Muscle of leg (tissue), 11 donors: ENCODE data around the gene FAM171A1. TPM values are rescaled to one million over a fixed set of nuclear protein-coding genes. Genes with fewer than 3 reads are reported as not detected.
"Not testable (repeated sequence)": the region's sequence is repeated elsewhere in the genome, so short reads cannot be mapped to it uniquely, and the experiment has no call there.

ENCODE experiments used
- DNase-seq: peaks from one replicate; pipeline ENCODE4 v3.0.0; 2013
- H3K27ac ChIP-seq: one replicate; pipeline ENCODE4 v1.5.1; 2013; ENCODE audit warnings: mild to moderate bottlenecking, low read length, control low read depth
- H3K27me3 ChIP-seq: one replicate; pipeline ENCODE4 v1.6.1; 2013; ENCODE audit warnings: low read length; ENCODE audit not compliant: control insufficient read depth, insufficient read depth
- H3K36me3 ChIP-seq: one replicate; pipeline ENCODE4 v1.6.1; 2013; ENCODE audit warnings: low read length; ENCODE audit not compliant: control insufficient read depth, insufficient read depth
- H3K4me1 ChIP-seq: one replicate; pipeline ENCODE4 v1.6.1; 2013; ENCODE audit warnings: low read length; ENCODE audit not compliant: control insufficient read depth, insufficient read depth
- H3K4me3 ChIP-seq: one replicate; pipeline ENCODE4 v1.5.1; 2013; ENCODE audit warnings: low read length, control low read depth
- H3K9me3 ChIP-seq: replicated peaks from 2 replicates; pipeline ENCODE4 v1.6.1; 2013; ENCODE audit warnings: low read depth, low read length; ENCODE audit not compliant: control insufficient read depth
- WGBS: methylation state at CpG from one replicate; pipeline ENCODE4 v1.1.5; 2013; ENCODE audit warnings: missing lambda C conversion rate; ENCODE audit not compliant: insufficient coverage; 5-methylcytosine and 5-hydroxymethylcytosine counted together
- polyA plus RNA-seq, 8 donors: library from polyadenylated mRNA; unstranded; fragments of 120-200 nt; gene quantifications; one replicate each; pipeline versions ENCODE4 v1.2.1 to v1.2.3, GENCODE V29; 2013; ENCODE audit warnings: inconsistent platforms in 1 of 8, low replicate concordance in 1 of 8; ENCODE audit not compliant: insufficient read length in 8 of 8, insufficient read depth in 1 of 8
- total RNA-seq: library from RNA; stranded (reverse); fragments of 120-200 nt; gene quantifications from one replicate; pipeline ENCODE4 v1.2.4, GENCODE V29; 2013

The FAM171A1 gene
- total and polyA plus RNA-seq, 9 donors = 19.6 to 50.9 (median 35.3) TPM

DNA sequence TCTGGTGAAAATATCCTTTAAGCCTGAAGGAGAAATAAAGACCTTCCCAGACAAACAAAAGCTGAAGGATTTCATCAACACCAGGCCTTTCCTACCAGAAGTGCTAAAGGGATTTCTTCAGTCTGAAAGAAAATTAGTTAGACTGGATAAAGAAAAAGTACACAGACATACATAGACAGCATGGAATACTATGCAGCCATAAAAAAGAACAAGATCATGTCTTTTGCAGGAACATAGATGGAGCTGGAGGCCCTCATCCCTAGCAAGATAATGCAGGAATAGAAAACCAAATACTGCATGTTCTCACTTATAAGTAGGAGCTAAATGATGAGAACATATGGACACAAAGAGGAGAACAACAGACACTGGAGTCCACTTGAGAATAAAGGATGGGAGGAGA lies 29.4 kb upstream of the FAM171A1 start:
- H3K9me3 ChIP-seq, DNase-seq, H3K4me3 ChIP-seq, H3K27me3 ChIP-seq, H3K4me1 ChIP-seq, H3K36me3 ChIP-seq, H3K27ac ChIP-seq: not testable (repeated sequence)

GRCh38 chr10:15399060-15399661 lies 28.1 kb upstream of the FAM171A1 start:
- H3K27me3 ChIP-seq = no peaks in the 10 kb centered on the region
- 57% methylated on average over 1 of the region's 1 CpG for WGBS
- H3K4me3 ChIP-seq = no peak overlapping the region
- no peaks in the 10 kb centered on the region for H3K36me3 ChIP-seq
- H3K27ac ChIP-seq = no peak overlapping the region
- DNase-seq = no peak
- no peaks in the 10 kb centered on the region for H3K4me1 ChIP-seq
- H3K9me3 ChIP-seq = no peaks in the 10 kb centered on the region

DNA sequence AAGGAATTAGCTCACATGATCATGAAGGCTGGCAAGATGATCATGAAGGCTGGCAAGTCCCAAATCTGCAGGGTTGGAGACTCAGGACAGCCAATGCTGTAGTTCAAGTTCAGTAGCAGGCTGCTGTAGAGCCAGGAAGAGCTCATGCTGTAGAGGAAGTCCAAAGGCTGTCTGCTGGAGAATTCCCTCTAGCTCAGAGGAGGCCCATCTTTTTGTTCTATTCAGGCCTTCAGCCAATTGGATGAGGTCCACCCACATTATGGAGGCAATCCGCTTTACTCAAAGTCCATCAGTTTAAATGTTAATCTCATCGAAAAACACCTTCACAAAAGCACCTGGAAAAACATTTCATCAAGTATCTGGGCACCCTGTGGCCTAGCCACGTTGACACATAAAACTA lies 24.8 kb upstream of the FAM171A1 start:
- no peaks in the 10 kb centered on the region for H3K9me3 ChIP-seq
- peak; percentile 83 for DNase-seq
- H3K27me3 ChIP-seq = peaks cover 2% of the 10 kb centered on the region
- H3K27ac ChIP-seq = no peak overlapping the region
- H3K36me3 ChIP-seq = no peaks in the 10 kb centered on the region
- WGBS = 17% methylated on average over 1 of the region's 3 CpGs
- no peaks in the 10 kb centered on the region for H3K4me1 ChIP-seq
- no peak overlapping the region for H3K4me3 ChIP-seq

- 50% methylated on average over 1 of the region's 4 CpGs for WGBS
- peak overlapping the region; percentile 4 for H3K27ac ChIP-seq
- DNase-seq = peak; percentile 94
- H3K4me1 ChIP-seq = no peaks in the 10 kb centered on the region
- no peaks in the 10 kb centered on the region for H3K9me3 ChIP-seq
- H3K36me3 ChIP-seq = no peaks in the 10 kb centered on the region
- peaks cover 2% of the 10 kb centered on the region for H3K27me3 ChIP-seq
- no peak overlapping the region for H3K4me3 ChIP-seq
Measured at GRCh38 chr10:15393139-15393825, 22.2 kb upstream of the FAM171A1 start.

DNA sequence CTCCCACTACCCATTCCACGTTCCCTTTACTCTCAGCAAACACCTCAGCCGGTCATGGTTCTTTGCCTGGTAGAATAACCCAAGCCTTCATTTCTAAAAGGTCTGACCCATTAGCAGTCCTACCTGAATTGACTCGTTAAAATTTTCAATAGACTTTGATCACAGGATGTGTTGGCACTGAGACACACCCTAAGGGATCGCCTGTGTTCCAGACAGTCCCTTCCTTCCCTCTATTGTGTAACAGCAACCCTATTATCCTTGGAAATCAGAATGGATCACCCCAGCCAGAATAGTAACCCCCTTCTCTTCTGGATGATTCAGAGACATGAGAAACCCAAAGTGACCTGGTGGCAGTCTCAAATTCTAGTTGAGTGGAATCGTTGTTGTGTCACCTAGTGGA lies 20.4 kb upstream of the FAM171A1 start:
- H3K4me1 ChIP-seq = peaks cover 7% of the 10 kb centered on the region
- WGBS = 84% methylated on average over 5 of the region's 5 CpGs

DNA sequence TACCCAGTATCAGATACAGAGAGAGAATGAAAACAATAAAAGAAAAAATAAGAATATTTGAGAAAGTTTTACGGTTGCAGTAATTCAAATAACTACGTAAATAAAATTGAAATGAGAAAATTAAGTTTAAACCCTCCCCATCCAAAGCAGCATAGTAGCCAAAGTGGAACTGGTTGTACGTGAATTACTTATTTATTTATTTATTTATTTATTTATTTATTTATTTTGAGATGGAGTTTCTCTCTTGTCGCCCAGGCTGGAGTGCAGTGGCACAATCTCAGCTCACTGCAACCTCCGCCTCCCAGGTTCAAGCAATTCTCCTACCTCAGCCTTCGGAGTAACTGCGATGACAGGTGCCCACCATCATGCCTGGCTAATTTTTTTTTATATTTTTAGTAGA lies 17.1 kb upstream of the FAM171A1 start:
- H3K4me3 ChIP-seq, H3K27ac ChIP-seq, H3K4me1 ChIP-seq, DNase-seq, H3K9me3 ChIP-seq, H3K27me3 ChIP-seq, H3K36me3 ChIP-seq: not testable (repeated sequence)
- WGBS = no CpG with 5 or more reads among the region's 7 CpGs

More for the DNA sequence above, 20.4 kb upstream of the FAM171A1 start:
- no peak overlapping the region for H3K4me3 ChIP-seq
- H3K36me3 ChIP-seq = no peaks in the 10 kb centered on the region
- no peak for DNase-seq
- H3K27me3 ChIP-seq = peaks cover 2% of the 10 kb centered on the region
- H3K9me3 ChIP-seq = no peaks in the 10 kb centered on the region
- no peak overlapping the region for H3K27ac ChIP-seq

GRCh38 chr10:15387021-15387420 lies 15.9 kb upstream of the FAM171A1 start:
- no peak overlapping the region for H3K4me3 ChIP-seq
- WGBS = 50% methylated on average over 1 of the region's 5 CpGs
- no peak for DNase-seq
- H3K9me3 ChIP-seq = no peaks in the 10 kb centered on the region
- peaks cover 9% of the 10 kb centered on the region for H3K4me1 ChIP-seq
- H3K27me3 ChIP-seq = peaks cover 5% of the 10 kb centered on the region
- no peak overlapping the region for H3K27ac ChIP-seq
- no peaks in the 10 kb centered on the region for H3K36me3 ChIP-seq

DNA sequence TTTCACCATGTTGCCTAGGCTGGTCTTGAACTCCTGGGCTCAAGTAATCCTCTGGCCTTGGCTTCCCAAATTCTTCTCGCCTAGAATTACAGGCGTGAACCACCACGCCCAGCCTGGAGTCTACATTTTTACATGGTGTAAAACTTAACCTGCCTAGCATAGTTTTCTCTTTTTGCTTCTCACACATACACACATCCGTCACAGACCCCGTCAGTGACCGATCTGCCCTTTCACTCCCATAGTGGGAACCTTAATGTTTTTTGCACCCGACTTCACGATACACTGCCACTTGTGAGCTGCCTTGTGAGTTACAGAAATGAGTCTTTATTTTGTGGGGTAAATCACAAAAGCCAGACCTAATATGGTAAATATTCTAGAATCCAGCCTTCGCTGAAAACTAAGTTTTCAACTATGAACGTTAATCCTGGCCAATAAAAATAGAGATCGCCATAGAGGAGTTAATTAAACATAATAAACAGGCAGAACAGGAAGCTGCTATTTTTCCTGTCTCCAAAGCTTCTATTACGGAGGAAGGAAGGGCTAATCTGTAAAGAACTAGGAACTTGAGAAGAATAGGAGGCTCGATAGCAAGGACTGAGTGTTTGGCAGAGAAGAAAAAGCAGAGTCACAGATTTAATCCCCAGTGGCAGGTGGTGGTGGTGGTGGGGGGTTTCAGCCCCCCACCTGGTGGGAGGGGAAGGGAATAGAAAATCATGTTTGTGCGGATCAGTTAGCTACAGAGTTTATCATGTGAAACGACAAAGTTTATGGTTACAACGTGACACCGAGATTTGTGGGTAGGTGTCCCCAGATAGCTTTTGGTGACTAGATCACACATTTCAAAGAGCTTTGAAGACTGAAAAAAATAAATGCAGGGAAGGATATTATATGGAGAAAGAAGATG lies 14.7 kb upstream of the FAM171A1 start:
- Histone ChIP-seq H3K27me3 (peaks cover 5% of the 10 kb centered on the region), H3K36me3 (no peaks in the 10 kb centered on the region), H3K4me3 (no peak overlapping the region), H3K9me3 (no peaks in the 10 kb centered on the region), H3K27ac (no peak overlapping the region), H3K4me1 (peaks cover 9% of the 10 kb centered on the region)
- DNase-seq = no peak
- 60% methylated on average over 8 of the region's 17 CpGs for WGBS

DNA sequence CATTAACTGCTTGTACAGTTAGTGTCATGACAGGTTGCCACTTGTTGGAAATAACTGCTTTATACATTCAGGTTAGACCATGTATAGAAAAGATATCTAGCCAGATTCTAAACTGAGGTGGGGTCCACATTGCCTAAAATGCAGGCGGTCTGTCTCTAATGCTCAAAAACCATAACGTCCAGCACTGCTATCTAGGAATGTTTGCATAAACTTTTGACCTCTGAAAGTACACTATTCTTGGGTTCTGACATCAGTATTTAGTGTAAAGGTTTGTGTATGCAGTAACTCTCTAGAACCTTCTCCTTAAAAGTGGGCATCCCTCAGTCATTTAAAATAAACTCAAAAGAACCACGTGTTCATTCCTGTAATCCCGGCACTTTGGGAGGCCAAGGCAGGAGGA lies 10.3 kb upstream of the FAM171A1 start:
- H3K4me1 ChIP-seq = peaks cover 2% of the 10 kb centered on the region
- no CpG with 5 or more reads among the region's 4 CpGs for WGBS
- DNase-seq = no peak

DNA sequence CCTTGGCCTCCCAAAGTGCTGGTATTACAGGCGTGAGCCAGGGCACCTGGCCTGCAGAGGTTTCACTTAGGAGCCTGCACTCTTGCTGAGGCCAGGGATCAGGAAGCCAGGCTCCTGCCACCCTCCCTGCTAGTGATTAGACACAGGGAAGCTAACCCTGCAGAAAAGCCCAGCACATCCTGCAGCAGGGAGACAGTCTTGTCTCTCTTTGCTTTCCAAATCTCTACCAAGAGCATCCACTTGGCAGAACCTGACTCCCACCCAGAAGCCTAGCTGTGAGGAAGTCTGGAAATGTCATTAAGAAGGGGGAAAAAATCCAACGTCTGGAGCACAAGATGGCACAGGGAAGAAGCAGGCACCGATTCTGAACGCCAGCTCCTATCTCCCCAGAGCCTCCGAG lies 8.0 kb upstream of the FAM171A1 start:
- Histone ChIP-seq H3K27ac (no peak overlapping the region), H3K36me3 (no peaks in the 10 kb centered on the region), H3K4me1 (no peaks in the 10 kb centered on the region), H3K9me3 (no peaks in the 10 kb centered on the region), H3K4me3 (no peak overlapping the region), H3K27me3 (peaks cover 1% of the 10 kb centered on the region)
- DNase-seq = peak; percentile 54
- WGBS = 71% methylated on average over 4 of the region's 5 CpGs

More for the DNA sequence above, 10.3 kb upstream of the FAM171A1 start:
- H3K27ac ChIP-seq = no peak overlapping the region
- H3K4me3 ChIP-seq = no peak overlapping the region
- no peaks in the 10 kb centered on the region for H3K9me3 ChIP-seq
- peaks cover 5% of the 10 kb centered on the region for H3K27me3 ChIP-seq
- H3K36me3 ChIP-seq = no peaks in the 10 kb centered on the region
